GM23248 (cell line): ENCODE results near the gene RCBTB1.

Experiments
- EZH2 ChIP-seq: fragments of 200-600 bp; sonication (generic); IDR thresholded peaks from 2 replicates; pipeline ENCODE4 v1.6.1; 2018; ENCODE audit warnings: antibody characterized with exemption, mild to moderate bottlenecking; ENCODE audit not compliant: insufficient read depth, poor library complexity, severe bottlenecking
- EZH2phosphoT487 ChIP-seq: fragments of 200-600 bp; sonication (generic); IDR thresholded peaks from 2 replicates; pipeline ENCODE4 v1.6.1; 2018; ENCODE audit warnings: antibody characterized with exemption, moderate library complexity, mild to moderate bottlenecking, low read depth; ENCODE audit not compliant: insufficient read depth

GRCh38 chr13:49579501-49579900 is 5.9 kb downstream of the RCBTB1 start:
- TF ChIP-seq EZH2 (no peak), EZH2phosphoT487 (no peak)
